ENCODE results near the gene CLDN2.

Gene CLDN2

GRCh38 chrX:106898462-106898861 is 21.7 kb upstream of the CLDN2 start:
- H3K27me3 ChIP-seq (ENCODE audit: insufficient read depth, low read depth): no peaks in the 10 kb centered on the region
- no peaks in the 10 kb centered on the region for H3K36me3 ChIP-seq (ENCODE audit: insufficient read depth)
- no peaks in the 10 kb centered on the region for H3K79me2 ChIP-seq (ENCODE audit: insufficient read depth, low read depth)
- TF ChIP-seq, protein P1, sequence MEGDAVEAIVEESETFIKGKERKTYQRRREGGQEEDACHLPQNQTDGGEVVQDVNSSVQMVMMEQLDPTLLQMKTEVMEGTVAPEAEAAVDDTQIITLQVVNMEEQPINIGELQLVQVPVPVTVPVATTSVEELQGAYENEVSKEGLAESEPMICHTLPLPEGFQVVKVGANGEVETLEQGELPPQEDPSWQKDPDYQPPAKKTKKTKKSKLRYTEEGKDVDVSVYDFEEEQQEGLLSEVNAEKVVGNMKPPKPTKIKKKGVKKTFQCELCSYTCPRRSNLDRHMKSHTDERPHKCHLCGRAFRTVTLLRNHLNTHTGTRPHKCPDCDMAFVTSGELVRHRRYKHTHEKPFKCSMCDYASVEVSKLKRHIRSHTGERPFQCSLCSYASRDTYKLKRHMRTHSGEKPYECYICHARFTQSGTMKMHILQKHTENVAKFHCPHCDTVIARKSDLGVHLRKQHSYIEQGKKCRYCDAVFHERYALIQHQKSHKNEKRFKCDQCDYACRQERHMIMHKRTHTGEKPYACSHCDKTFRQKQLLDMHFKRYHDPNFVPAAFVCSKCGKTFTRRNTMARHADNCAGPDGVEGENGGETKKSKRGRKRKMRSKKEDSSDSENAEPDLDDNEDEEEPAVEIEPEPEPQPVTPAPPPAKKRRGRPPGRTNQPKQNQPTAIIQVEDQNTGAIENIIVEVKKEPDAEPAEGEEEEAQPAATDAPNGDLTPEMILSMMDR (conservative IDR thresholded peaks at IDR 0.05; ENCODE audit: low read depth, low read length): peak; percentile 62
- no peak overlapping the region for H3K9ac ChIP-seq
- no peak overlapping the region for H3K4me3 ChIP-seq (IDR thresholded peaks at IDR 0.05; ENCODE audit: insufficient read depth, low read depth, low read length)
- no peak overlapping the region for H3K27ac ChIP-seq
- H4K20me1 ChIP-seq (ENCODE audit: insufficient read depth): no peaks in the 10 kb centered on the region
- H3K4me1 ChIP-seq (ENCODE audit: low read depth, poor library complexity, severe bottlenecking): no peaks in the 10 kb centered on the region
- no peak overlapping the region for H3K4me2 ChIP-seq
- H2AFZ ChIP-seq (ENCODE audit: low read depth): peak overlapping the region; percentile 3; the same call in 1 of the 2 replicates

GRCh38 chrX:106899276-106899675 is 20.9 kb upstream of the CLDN2 start:
- H3K36me3 ChIP-seq (ENCODE audit: insufficient read depth): no peaks in the 10 kb centered on the region
- no peaks in the 10 kb centered on the region for H3K4me1 ChIP-seq (ENCODE audit: low read depth, poor library complexity, severe bottlenecking)
- H3K4me2 ChIP-seq: no peak overlapping the region
- no peaks in the 10 kb centered on the region for H3K79me2 ChIP-seq (ENCODE audit: insufficient read depth, low read depth)
- H3K27me3 ChIP-seq (ENCODE audit: insufficient read depth, low read depth): no peaks in the 10 kb centered on the region
- no peak overlapping the region for H3K27ac ChIP-seq
- TF ChIP-seq, protein P1 (conservative IDR thresholded peaks at IDR 0.05; ENCODE audit: low read depth, low read length): no peak
- H3K4me3 ChIP-seq (IDR thresholded peaks at IDR 0.05; ENCODE audit: insufficient read depth, low read depth, low read length): no peak overlapping the region
- H4K20me1 ChIP-seq (ENCODE audit: insufficient read depth): no peaks in the 10 kb centered on the region
- no peak overlapping the region for H2AFZ ChIP-seq (ENCODE audit: low read depth)
- H3K9ac ChIP-seq: no peak overlapping the region

DNA sequence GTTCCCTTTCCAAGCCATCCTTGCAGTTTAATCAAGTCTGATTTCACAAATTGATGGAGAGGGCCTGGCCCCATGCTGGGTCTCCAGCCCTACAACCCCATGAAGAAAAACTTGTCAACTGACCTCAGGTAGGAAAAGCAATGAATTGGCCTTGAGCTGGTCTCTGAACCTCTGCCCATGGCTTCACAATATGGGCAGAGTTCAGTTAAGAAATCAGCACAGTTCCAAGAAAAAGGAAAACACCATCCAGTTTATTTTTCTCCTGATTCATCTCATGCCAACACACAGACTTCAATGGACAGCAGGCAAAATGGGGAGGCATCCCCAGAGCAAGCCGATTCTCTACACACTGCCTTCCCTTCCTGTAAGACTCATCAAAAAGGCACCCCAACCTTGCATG is 20.4 kb upstream of the CLDN2 start:
- H3K4me2 ChIP-seq: no peak overlapping the region
- no peaks in the 10 kb centered on the region for H3K27me3 ChIP-seq (ENCODE audit: insufficient read depth, low read depth)
- no peaks in the 10 kb centered on the region for H3K4me1 ChIP-seq (ENCODE audit: low read depth, poor library complexity, severe bottlenecking)
- no peak overlapping the region for H3K9ac ChIP-seq
- no peak overlapping the region for H3K4me3 ChIP-seq (IDR thresholded peaks at IDR 0.05; ENCODE audit: insufficient read depth, low read depth, low read length)
- H4K20me1 ChIP-seq (ENCODE audit: insufficient read depth): no peaks in the 10 kb centered on the region
- H2AFZ ChIP-seq (ENCODE audit: low read depth): no peak overlapping the region
- H3K79me2 ChIP-seq (ENCODE audit: insufficient read depth, low read depth): no peaks in the 10 kb centered on the region
- TF ChIP-seq, protein P1 (conservative IDR thresholded peaks at IDR 0.05; ENCODE audit: low read depth, low read length): no peak
- no peaks in the 10 kb centered on the region for H3K36me3 ChIP-seq (ENCODE audit: insufficient read depth)
- H3K27ac ChIP-seq: no peak overlapping the region

- TF ChIP-seq, protein P1 (conservative IDR thresholded peaks at IDR 0.05; ENCODE audit: low read depth, low read length): no peak
- H3K27me3 ChIP-seq (ENCODE audit: insufficient read depth, low read depth): no peaks in the 10 kb centered on the region
These were observed 18.9 kb upstream of the CLDN2 start for GRCh38 chrX:106901341-106901740.

More at GRCh38 chrX:106901341-106901740, 18.9 kb upstream of the CLDN2 start:
- Histone ChIP-seq H2AFZ (ENCODE audit: low read depth) (no peak overlapping the region), H3K4me2 (no peak overlapping the region), H3K79me2 (ENCODE audit: insufficient read depth, low read depth) (no peaks in the 10 kb centered on the region), H3K36me3 (ENCODE audit: insufficient read depth) (no peaks in the 10 kb centered on the region), H3K27ac (no peak overlapping the region), H4K20me1 (ENCODE audit: insufficient read depth) (no peaks in the 10 kb centered on the region), H3K9ac (no peak overlapping the region), H3K4me3 (IDR thresholded peaks at IDR 0.05; ENCODE audit: insufficient read depth, low read depth, low read length) (no peak overlapping the region), H3K4me1 (ENCODE audit: low read depth, poor library complexity, severe bottlenecking) (no peaks in the 10 kb centered on the region)

All from KMS-11 (cell line).